ES-I3 (cell line): ENCODE results near the gene TUBB2B.

Experiments
- H3K36me3 ChIP-seq: 2 replicates; pipeline ENCODE4 v1.6.1; 2013; ENCODE audit warnings: mild to moderate bottlenecking, low read length, control low read depth, moderate library complexity; ENCODE audit not compliant: insufficient read depth
- H3K4me1 ChIP-seq: 2 replicates; pipeline ENCODE4 v1.6.1; 2013; ENCODE audit warnings: mild to moderate bottlenecking, control low read depth, low read length; ENCODE audit not compliant: insufficient read depth
- H3K9ac ChIP-seq: 2 replicates; pipeline ENCODE4 v1.6.1; 2013; ENCODE audit warnings: low read depth, mild to moderate bottlenecking, low read length, moderate library complexity
- H3K9me3 ChIP-seq: 2 replicates; pipeline ENCODE4 v1.6.1; 2013; ENCODE audit warnings: mild to moderate bottlenecking, low read length, moderate library complexity; ENCODE audit not compliant: control insufficient read depth, insufficient read depth

The TUBB2B gene

DNA sequence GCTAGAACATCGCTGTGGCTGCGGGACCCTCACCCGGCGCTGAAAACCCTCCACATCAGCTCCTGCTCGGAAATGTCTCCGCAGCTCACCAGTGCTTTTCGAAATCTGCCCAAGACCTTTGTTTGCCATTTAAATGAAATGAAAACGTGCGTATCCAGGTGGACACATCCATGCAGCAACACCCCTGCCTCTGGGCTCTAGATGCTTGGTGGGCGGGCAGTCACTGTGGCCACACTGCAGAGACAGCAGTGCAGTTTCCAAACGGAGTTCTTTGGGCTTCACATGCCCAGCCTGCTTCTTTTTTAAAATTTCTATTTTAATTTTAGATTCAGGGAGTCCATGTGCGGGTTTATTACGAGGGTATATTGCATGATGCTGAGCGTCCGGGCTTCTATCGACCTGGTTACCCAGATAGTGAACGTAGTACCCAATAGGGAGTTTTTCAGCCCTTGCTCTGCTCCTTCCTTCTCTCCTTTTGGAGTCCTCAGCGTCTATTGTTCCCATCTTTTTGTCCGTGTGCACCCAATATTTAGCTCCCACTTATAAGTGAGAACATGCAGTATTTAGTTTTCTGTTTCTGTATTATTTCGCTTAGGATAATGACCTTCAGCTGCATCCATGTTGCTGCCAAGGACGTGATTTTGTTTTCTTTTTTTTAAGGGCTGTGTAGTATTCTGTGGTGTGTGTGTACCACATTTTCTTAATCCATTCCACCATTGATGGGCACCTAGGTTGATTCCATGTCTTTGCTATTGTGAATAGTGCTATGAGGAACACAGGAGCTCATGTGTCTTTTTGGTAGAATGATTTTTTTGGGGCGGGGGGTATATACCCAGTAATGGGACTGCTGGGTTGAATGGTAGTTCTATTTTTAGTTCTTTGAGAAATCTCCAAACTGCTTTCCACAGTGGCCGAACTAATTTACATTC, 4.8 kb upstream of the TUBB2B start:
- no peaks in the 10 kb centered on the region for H3K36me3 ChIP-seq
- peak overlapping the region; percentile 63 for H3K9ac ChIP-seq
- peaks cover 8% of the 10 kb centered on the region; the same call in 1 of the 2 replicates for H3K4me1 ChIP-seq
- H3K9me3 ChIP-seq = no peaks in the 10 kb centered on the region

GRCh38 chr6:3231247-3232016, 4.0 kb upstream of the TUBB2B start:
- Histone ChIP-seq H3K4me1 (peaks cover 8% of the 10 kb centered on the region; the same call in 1 of the 2 replicates), H3K9me3 (no peaks in the 10 kb centered on the region), H3K9ac (peak overlapping the region; percentile 63), H3K36me3 (no peaks in the 10 kb centered on the region)

- Histone ChIP-seq H3K4me1 (peaks cover 4% of the 10 kb centered on the region; the same call in 1 of the 2 replicates), H3K36me3 (peaks cover 1% of the 10 kb centered on the region; the same call in 1 of the 2 replicates), H3K9me3 (no peaks in the 10 kb centered on the region), H3K9ac (peak overlapping the region; percentile 63; the same call in 1 of the 2 replicates)
Observed at GRCh38 chr6:3230900-3231246, 3.4 kb upstream of the TUBB2B start.

DNA sequence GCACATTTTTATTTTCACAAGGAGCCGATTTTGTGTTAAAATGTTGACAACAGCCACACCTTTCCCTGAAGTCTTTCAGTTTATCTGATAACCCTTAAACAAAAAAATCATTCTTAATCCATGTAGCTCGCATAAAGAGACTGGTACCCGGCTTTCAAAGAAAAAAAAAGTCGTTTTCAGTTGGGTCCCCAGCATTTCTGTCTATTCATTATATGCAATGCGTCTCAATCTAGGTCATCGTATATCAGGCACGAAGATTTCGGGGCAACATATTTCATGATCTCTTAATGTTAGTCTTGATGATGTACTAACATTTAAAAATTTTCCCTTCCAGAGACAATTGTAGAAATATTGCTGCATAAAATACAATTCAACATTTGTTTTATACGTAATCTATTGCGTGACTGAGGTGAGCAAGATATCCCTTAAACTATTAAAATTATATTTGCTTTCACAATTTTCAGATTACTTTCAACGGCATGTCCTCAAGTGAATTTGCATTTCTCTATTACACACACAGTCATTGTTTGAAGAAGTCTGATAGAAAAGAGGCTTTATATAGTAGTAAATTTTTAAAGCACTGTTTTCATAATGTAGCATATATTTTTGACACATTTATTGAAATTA, 2.9 kb upstream of the TUBB2B start:
- H3K9me3 ChIP-seq = no peaks in the 10 kb centered on the region
- peak overlapping the region; percentile 63; the same call in 1 of the 2 replicates for H3K9ac ChIP-seq
- peaks cover 3% of the 10 kb centered on the region; the same call in 1 of the 2 replicates for H3K36me3 ChIP-seq
- H3K4me1 ChIP-seq = peaks cover 3% of the 10 kb centered on the region; the same call in 1 of the 2 replicates

DNA sequence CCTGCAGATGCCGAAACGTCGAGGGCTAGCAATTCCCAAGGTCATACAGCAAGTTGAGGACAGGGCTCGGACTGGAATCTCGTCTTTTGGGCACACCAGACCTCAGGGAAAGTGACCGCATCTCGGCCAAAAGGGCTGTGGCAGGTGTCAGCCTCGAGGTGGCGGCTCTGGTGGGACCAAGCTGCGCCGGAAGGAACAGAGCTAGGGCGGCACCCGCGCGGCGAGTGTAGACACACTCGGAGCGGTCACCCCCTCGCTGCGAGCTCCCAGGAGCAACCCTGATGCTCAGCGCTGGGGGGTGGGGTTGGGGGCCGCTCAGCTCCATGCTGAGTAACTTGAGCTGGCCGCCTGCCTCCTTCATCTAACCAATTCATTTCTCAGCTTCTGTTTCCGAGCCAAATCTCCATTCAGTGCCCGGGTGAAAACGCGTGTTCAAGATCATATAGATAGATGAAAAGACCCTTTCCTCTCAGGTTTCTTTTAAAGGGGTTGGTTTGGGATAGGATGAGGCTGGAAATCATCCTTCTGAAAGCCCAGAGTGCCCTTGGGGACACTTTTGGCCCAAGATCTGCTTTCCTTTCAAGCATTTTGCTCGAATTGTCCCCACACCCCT, 2.2 kb upstream of the TUBB2B start:
- H3K9me3 ChIP-seq = no peaks in the 10 kb centered on the region
- H3K36me3 ChIP-seq = peaks cover 3% of the 10 kb centered on the region; the same call in 1 of the 2 replicates
- peak overlapping the region; percentile 36; the same call in 1 of the 2 replicates for H3K9ac ChIP-seq
- peaks cover 3% of the 10 kb centered on the region; the same call in 1 of the 2 replicates for H3K4me1 ChIP-seq

- H3K36me3 ChIP-seq = peaks cover 3% of the 10 kb centered on the region; the same call in 1 of the 2 replicates
- H3K9ac ChIP-seq = peak overlapping the region; percentile 36
- peaks cover 3% of the 10 kb centered on the region; the same call in 1 of the 2 replicates for H3K4me1 ChIP-seq
- H3K9me3 ChIP-seq = no peaks in the 10 kb centered on the region
Observed at GRCh38 chr6:3228771-3229565, 1.5 kb upstream of the TUBB2B start.

DNA sequence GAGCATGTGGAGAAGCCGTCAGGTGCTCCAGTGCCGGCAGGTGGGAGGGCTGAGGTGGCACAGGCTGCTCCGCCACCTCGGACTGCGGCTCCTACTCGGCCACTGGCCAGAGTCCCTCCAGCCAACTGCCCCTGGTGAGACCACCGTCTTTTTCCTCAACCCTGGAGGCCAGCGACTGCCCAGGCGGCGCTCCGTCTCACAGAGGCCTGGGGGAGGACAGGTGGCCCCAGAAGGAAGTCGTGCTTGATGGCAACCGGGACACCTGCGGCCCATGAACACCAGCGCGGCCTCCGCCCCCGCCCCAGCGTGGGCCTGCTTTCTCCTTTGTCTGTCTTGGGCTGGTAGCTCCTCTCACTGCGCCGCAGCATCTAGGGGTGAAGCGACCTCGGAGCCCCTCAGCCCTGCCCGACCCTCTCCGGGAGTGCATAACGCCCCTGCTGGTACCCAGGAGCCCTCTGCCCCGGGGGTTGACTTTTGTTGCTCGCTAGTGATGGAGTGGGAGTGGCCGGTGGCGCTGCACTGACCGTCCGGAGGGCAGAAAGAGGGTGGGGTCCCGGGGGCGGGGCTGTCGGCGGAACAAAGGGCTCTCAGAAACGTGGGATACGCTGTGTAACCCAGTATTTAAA, 706 bp upstream of the TUBB2B start:
- Histone ChIP-seq H3K36me3 (peaks cover 3% of the 10 kb centered on the region; the same call in 1 of the 2 replicates), H3K9me3 (no peaks in the 10 kb centered on the region), H3K4me1 (peaks cover 3% of the 10 kb centered on the region; the same call in 1 of the 2 replicates), H3K9ac (peak overlapping the region; percentile 81)

DNA sequence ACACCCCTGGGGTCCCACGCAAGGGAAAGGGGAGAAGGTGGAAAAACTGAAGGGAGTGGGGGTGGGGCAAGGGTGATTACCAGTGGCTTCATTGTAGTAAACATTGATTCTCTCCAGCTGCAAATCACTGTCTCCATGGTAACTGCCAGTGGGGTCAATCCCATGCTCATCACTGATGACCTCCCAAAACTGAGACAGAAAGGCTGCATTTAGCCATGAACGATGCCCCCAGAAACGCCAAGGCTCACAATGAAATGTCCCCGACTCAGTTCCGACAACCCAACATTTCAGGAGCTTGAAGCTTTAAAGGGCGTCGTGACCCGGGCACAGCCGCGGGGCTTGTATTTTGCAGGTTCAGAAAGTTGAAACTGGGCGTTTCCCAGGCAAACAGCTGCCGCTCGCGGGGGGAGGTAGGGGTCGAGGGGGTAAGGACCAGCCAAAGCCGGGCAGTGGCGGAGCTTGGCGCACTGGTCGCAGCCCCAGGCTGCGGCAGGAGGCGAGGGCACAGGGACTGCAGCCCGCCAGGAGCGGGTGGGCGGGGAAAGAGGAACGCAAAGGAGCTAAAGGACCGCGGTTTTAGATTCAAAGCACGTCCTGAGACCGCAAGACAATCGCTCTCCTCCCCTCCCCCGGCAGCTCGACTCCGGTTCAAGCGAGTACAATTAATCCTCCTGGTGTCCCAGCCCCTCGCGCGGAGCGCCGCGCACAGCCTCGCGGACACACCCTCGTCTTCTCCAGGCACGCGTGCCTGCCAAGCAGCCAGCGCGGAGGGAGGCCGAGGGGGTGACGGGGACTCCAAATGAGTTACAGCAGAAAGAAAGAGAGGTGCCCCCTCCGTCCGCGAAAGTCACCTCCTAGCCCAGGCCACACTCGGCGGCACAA, 731 bp downstream of the TUBB2B start:
- Histone ChIP-seq H3K9ac (peak overlapping the region; percentile 81), H3K9me3 (no peaks in the 10 kb centered on the region), H3K36me3 (peaks cover 3% of the 10 kb centered on the region; the same call in 1 of the 2 replicates), H3K4me1 (peaks cover 3% of the 10 kb centered on the region; the same call in 1 of the 2 replicates)

DNA sequence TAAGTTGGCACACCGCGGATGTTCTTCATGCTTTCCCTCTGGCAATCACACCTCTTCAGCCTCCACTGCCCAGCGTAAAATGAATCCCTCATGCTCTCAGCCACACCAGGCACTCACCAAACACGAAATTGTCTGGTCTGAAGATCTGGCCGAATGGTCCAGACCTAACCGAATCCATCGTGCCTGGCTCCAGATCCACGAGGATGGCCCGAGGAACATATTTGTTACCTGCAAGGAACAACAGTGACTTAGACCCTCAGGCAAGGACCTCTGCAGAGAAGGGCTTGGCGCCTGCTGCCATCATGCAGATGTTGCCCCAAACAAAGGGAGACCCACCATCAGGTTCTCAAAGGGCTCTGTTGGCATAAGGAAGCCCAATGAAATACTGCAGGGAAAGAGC, 1.4 kb downstream of the TUBB2B start:
- peaks cover 3% of the 10 kb centered on the region; the same call in 1 of the 2 replicates for H3K36me3 ChIP-seq
- peak overlapping the region; percentile 81 for H3K9ac ChIP-seq
- peaks cover 3% of the 10 kb centered on the region; the same call in 1 of the 2 replicates for H3K4me1 ChIP-seq
- no peaks in the 10 kb centered on the region for H3K9me3 ChIP-seq

DNA sequence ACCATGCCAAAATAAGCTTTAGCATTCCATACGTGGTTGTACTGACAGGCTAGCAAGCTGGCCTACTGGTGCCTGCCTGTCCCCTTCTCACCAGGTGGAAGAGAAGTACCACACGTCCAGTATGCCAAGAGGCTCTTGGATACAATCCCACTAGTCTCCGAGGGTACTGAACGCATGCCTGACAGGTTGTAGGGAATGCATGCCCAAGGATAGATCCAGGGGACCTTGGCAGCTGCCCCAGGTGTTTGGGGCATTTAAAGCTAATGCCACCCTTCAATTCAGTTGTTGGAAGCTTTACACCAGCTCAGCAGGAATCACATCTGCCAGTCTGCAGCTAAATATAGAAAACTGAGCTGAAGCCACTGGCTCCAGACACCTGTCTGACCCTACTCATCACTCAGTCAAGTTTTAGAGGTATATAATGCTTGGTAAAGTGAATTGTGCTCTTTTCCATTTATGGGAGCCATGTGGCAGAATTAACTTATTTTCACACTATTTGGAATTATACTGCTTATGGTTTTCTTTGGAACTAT, 4.9 kb downstream of the TUBB2B start:
- Histone ChIP-seq H3K4me1 (no peaks in the 10 kb centered on the region), H3K36me3 (peaks cover 3% of the 10 kb centered on the region; the same call in 1 of the 2 replicates), H3K9ac (no peak overlapping the region), H3K9me3 (no peaks in the 10 kb centered on the region)

DNA sequence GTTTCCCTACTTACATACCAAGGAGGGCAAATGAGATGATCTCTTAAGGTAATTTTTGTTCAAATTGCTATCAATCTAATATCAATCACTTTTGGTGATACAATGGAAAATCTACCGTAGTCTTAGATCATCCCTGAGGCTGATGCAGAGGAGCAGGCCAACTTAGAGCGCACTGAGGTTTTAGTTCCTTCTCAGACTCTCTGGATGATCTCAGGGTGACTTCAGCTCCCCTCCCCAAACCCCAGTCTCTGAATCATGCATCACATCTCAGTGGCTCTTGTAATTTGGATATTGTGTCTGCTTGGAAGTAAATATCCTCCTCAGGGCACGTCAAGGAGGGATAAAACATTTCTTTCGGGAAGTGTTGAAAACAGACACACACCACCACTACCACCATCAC, 5.9 kb downstream of the TUBB2B start:
- no peaks in the 10 kb centered on the region for H3K9me3 ChIP-seq
- no peaks in the 10 kb centered on the region for H3K4me1 ChIP-seq
- peaks cover 3% of the 10 kb centered on the region; the same call in 1 of the 2 replicates for H3K36me3 ChIP-seq
- no peak overlapping the region for H3K9ac ChIP-seq

GRCh38 chr6:3220366-3220765, 7.1 kb downstream of the TUBB2B start:
- Histone ChIP-seq H3K9ac (no peak overlapping the region), H3K4me1 (no peaks in the 10 kb centered on the region), H3K9me3 (no peaks in the 10 kb centered on the region), H3K36me3 (no peaks in the 10 kb centered on the region; the same call in 1 of the 2 replicates)
